HG02798 (cell line): ENCODE results near the gene PLEKHB2.
A peak's percentile ranks its signal among the peaks of the same experiment; 100 is the strongest.
"Not testable (repeated sequence)": the region's sequence is repeated elsewhere in the genome, so short reads cannot be mapped to it uniquely, and the experiment has no call there.

ENCODE experiments used
- ATAC-seq: cut with Tn5 transposase; IDR thresholded peaks from one replicate; pipeline ENCODE4 v1.9.1; 2021; ENCODE audit warnings: mild to moderate bottlenecking; ENCODE audit not compliant: unreplicated experiment, poor library complexity

The PLEKHB2 gene

GRCh38 chr2:131093006-131093695 lies 12.0 kb upstream of the PLEKHB2 start, which contains the start of gene FAM168B:
TSS of gene FAM168B (minus strand) at chr2:131093460. CDS start at chr2:131082646, 10,814 bp downstream.
- peak; percentile 89 for ATAC-seq

- ATAC-seq, result peak; percentile 72
Measured at GRCh38 chr2:131093696-131094462, 11.3 kb upstream of the PLEKHB2 start.

- no peak for ATAC-seq
Measured at GRCh38 chr2:131094463-131095281, 10.5 kb upstream of the PLEKHB2 start.

- ATAC-seq, result no peak
Measured at GRCh38 chr2:131103165-131103564, 2.0 kb upstream of the PLEKHB2 start.

- peak; percentile 73 for ATAC-seq
Measured at GRCh38 chr2:131104487-131105155, 515 bp upstream of the PLEKHB2 start.

- ATAC-seq, result peak; percentile 41
Measured at GRCh38 chr2:131105950-131106801, 1.0 kb downstream of the PLEKHB2 start.

GRCh38 chr2:131112529-131112928 lies 7.4 kb downstream of the PLEKHB2 start:
- ATAC-seq, result no peak

- no peak for ATAC-seq
Measured at GRCh38 chr2:131113566-131114227, 8.6 kb downstream of the PLEKHB2 start.

GRCh38 chr2:131114950-131115349 lies 9.8 kb downstream of the PLEKHB2 start:
- ATAC-seq, result not testable (repeated sequence)

GRCh38 chr2:131115752-131116151 lies 10.6 kb downstream of the PLEKHB2 start:
- ATAC-seq, result no peak

GRCh38 chr2:131120815-131121317 lies 15.7 kb downstream of the PLEKHB2 start:
- ATAC-seq, result no peak

- ATAC-seq, result no peak
Measured at GRCh38 chr2:131121464-131121863, 16.3 kb downstream of the PLEKHB2 start.

- ATAC-seq, result no peak
Measured at GRCh38 chr2:131122496-131122895, 17.4 kb downstream of the PLEKHB2 start.

- no peak for ATAC-seq
Measured at GRCh38 chr2:131123192-131123591, 18.1 kb downstream of the PLEKHB2 start.

- no peak for ATAC-seq
Measured at GRCh38 chr2:131125195-131125757, 20.1 kb downstream of the PLEKHB2 start.

- ATAC-seq, result no peak
Measured at GRCh38 chr2:131126436-131126835, 21.3 kb downstream of the PLEKHB2 start.

- no peak for ATAC-seq
Measured at GRCh38 chr2:131127076-131127475, 21.9 kb downstream of the PLEKHB2 start.

GRCh38 chr2:131127981-131128380 lies 22.8 kb downstream of the PLEKHB2 start:
- ATAC-seq, result no peak
